GM19043 (cell line): ENCODE data around the gene CTAG1A.
"Not testable (repeated sequence)": the region's sequence is repeated elsewhere in the genome, so short reads cannot be mapped to it uniquely, and the experiment has no call there.

Experiments used
- ATAC-seq: cut with Tn5 transposase; IDR thresholded peaks from one replicate; pipeline ENCODE4 v1.9.1; 2021; ENCODE audit warnings: low read depth; ENCODE audit not compliant: unreplicated experiment

Gene CTAG1A

GRCh38 chrX:154570361-154570760, 14.6 kb upstream of the CTAG1A start:
- not testable (repeated sequence) for ATAC-seq

GRCh38 chrX:154573061-154573460, 11.9 kb upstream of the CTAG1A start:
- not testable (repeated sequence) for ATAC-seq

- not testable (repeated sequence) for ATAC-seq
Measured at GRCh38 chrX:154575076-154575475, 9.9 kb upstream of the CTAG1A start.

- ATAC-seq: not testable (repeated sequence)
Measured at GRCh38 chrX:154582994-154583393, 1.9 kb upstream of the CTAG1A start.

- not testable (repeated sequence) for ATAC-seq
Measured at GRCh38 chrX:154590415-154590814, 5.5 kb downstream of the CTAG1A start.

- ATAC-seq: no peak
Measured at GRCh38 chrX:154592505-154592904, 7.6 kb downstream of the CTAG1A start.

- no peak for ATAC-seq
Measured at GRCh38 chrX:154593201-154593600, 8.3 kb downstream of the CTAG1A start.

GRCh38 chrX:154594491-154594890, 9.6 kb downstream of the CTAG1A start:
- ATAC-seq: no peak

- ATAC-seq: no peak
Measured at GRCh38 chrX:154595559-154596249, 10.8 kb downstream of the CTAG1A start.

- ATAC-seq: no peak
Measured at GRCh38 chrX:154596290-154596929, 11.5 kb downstream of the CTAG1A start.

GRCh38 chrX:154597221-154597620, 12.3 kb downstream of the CTAG1A start:
- no peak for ATAC-seq

- no peak for ATAC-seq
Measured at GRCh38 chrX:154598656-154599055, 13.7 kb downstream of the CTAG1A start.

GRCh38 chrX:154599531-154599930, 14.6 kb downstream of the CTAG1A start:
- ATAC-seq: no peak

- ATAC-seq: no peak
Measured at GRCh38 chrX:154600759-154601374, 15.9 kb downstream of the CTAG1A start.

GRCh38 chrX:154602226-154602625, 17.3 kb downstream of the CTAG1A start:
- ATAC-seq: no peak

- ATAC-seq: no peak
Measured at GRCh38 chrX:154602766-154603437, 18.0 kb downstream of the CTAG1A start.

- ATAC-seq: no peak
Measured at GRCh38 chrX:154603438-154604430, 18.8 kb downstream of the CTAG1A start.

GRCh38 chrX:154605566-154605965, 20.6 kb downstream of the CTAG1A start:
- ATAC-seq: no peak

GRCh38 chrX:154607370-154607769, 22.4 kb downstream of the CTAG1A start:
- ATAC-seq: no peak

GRCh38 chrX:154607976-154608375, 23.0 kb downstream of the CTAG1A start:
- ATAC-seq: not testable (repeated sequence)
